Retinal pigment epithelial cell (primary cell): ENCODE data around the gene ETV6.

ENCODE experiments used
- DNase-seq: peaks from one replicate; pipeline ENCODE4 v3.0.0-alpha.2; 2010; ENCODE audit warnings: low read depth
- H3K4me3 ChIP-seq: 2 replicates; pipeline ENCODE4 v1.5.1; 2011; ENCODE audit warnings: mild to moderate bottlenecking, low read length, control low read depth, moderate library complexity
- TF ChIP-seq, protein P1 (sequence below): conservative IDR thresholded peaks from 2 replicates; pipeline ENCODE4 v1.5.1; 2011; ENCODE audit warnings: low read depth, low read length, control low read depth, inconsistent platforms

ETV6 gene

DNA sequence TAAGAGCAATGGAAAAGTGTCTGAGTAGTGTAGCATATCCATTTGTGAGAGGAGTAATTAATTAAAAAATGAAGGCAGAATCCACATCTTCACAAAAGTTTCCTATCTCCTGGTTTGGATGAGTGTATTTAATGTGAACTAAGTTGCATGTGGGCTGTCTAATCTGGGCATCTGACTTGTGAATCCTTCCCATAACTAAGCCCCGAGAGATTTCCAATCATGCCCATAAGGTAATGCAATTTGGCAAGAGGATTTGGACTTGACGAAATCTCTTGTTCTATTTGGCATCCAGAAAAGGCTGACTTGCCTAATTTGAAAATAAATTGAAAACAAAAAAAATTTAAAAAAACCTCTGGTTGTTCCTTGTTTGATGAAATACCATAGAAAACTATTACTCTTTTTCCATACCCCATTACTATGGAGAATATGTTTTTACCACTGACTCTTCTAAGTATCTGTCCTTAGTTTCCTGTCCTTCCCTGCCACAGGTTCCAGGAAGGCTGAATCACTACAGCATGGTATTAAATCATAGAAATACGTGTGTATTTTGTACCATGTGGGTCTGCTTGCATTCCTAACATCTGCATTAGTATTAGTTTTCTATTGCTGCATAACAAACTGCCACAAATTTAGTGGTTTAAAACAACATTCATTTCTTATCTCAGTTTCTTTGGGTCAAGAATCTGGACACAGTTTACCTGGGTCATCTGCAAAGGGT lies 48.4 kb downstream of the ETV6 start:
- no peak overlapping the region for H3K4me3 ChIP-seq
- TF ChIP-seq, protein P1, sequence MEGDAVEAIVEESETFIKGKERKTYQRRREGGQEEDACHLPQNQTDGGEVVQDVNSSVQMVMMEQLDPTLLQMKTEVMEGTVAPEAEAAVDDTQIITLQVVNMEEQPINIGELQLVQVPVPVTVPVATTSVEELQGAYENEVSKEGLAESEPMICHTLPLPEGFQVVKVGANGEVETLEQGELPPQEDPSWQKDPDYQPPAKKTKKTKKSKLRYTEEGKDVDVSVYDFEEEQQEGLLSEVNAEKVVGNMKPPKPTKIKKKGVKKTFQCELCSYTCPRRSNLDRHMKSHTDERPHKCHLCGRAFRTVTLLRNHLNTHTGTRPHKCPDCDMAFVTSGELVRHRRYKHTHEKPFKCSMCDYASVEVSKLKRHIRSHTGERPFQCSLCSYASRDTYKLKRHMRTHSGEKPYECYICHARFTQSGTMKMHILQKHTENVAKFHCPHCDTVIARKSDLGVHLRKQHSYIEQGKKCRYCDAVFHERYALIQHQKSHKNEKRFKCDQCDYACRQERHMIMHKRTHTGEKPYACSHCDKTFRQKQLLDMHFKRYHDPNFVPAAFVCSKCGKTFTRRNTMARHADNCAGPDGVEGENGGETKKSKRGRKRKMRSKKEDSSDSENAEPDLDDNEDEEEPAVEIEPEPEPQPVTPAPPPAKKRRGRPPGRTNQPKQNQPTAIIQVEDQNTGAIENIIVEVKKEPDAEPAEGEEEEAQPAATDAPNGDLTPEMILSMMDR: no peak
- DNase-seq: no peak

DNA sequence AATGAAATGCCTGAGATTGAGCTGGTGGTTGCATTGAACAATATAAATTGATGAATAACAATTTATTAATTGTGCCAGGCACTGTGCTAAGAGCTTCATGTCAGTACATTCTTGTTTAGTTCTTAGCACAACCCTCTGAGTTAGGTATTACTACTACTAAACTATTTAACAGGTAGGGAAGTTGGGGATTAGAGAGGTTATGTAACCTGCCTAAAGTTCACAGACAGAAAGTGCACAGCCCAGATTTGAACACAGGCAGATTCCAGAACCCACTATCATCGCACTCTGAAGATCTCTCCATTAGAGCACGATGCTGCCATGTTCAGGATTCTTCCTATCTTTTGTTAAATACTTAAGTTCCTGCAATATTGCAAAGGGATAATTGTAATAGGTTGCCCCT lies 49.3 kb downstream of the ETV6 start:
- no peak for DNase-seq
- H3K4me3 ChIP-seq: no peak overlapping the region
- TF ChIP-seq, protein P1: no peak

DNA sequence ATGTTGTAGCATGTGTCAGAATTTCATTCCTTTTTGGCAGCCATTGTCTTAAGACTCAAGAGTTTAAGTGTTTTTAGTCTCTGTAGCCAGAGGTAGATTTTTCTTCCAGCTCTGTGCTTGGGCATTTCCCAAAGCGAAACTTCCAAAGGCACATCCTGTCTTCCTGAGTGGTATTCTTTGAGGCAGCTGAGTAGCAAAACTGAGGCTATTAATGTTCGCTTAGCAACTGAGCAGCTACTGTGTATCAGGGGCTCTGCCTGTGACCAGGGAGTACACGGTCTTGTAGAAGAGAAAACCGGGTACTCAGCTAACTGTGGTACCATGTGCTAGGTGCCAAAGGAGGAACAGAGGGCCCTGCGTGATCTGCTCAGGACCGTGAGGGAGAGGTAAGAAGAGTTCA lies 52.0 kb downstream of the ETV6 start:
- no peak for DNase-seq
- TF ChIP-seq, protein P1: no peak
- H3K4me3 ChIP-seq: no peak overlapping the region

DNA sequence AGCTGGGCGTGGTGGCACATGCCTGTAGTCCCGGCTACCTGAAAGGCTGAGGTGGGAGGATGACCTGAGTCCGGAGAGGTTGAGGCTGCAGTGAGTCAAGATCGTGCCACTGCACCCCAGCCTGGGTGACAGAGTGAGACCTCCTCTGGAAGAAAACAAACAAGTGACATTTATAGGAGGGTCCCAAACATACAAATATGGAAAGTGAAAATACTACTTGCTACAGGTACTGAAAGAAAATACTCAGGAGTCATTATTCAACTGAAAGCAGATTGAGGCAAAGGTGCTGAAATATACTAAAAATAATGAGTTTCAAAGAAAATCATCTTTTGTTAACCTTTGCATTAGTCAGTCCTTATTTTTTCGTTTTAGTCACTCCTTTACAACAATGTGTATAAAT lies 53.5 kb downstream of the ETV6 start:
- TF ChIP-seq, protein P1: no peak
- no peak for DNase-seq
- no peak overlapping the region for H3K4me3 ChIP-seq

DNA sequence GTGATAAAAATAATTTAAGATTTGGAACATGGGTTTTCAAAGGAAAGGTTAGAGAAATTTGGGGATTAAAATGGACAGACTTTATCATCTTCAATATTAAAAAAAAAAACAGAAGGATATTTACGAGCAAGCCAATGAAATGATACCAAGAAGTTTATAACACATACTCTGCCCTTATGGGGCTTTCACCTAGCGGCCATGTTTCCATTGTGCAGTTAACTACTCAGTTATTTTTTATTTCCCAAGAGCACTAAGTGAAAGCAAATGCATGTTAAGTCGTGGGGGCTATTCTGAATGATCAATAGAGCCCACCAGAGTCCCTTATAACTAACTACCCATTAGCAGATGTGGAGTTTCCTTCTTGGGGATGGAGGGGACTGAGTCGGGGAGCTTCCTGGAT lies 53.9 kb downstream of the ETV6 start:
- DNase-seq: no peak
- TF ChIP-seq, protein P1: no peak
- H3K4me3 ChIP-seq: no peak overlapping the region

DNA sequence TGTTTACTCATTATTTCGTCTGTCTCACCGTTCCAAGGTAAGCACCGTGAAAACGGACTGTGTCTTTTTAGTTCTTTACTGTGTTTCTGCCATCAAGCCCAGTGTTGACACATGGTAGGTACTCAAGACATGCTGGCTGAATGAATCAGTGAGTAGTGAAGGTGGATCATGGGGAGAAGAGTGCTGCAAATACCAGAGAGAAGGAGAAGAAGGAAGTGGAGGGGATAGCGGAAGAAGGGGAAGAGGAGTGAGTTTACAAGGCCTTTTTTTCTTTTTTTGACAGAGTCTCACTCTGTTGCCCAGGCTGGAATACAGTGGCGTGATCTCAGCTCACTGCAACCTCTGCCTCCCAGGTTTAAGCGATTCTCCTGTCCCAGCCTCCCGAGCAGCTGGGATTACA lies 54.6 kb downstream of the ETV6 start:
- no peak overlapping the region for H3K4me3 ChIP-seq
- DNase-seq: no peak
- TF ChIP-seq, protein P1: no peak

DNA sequence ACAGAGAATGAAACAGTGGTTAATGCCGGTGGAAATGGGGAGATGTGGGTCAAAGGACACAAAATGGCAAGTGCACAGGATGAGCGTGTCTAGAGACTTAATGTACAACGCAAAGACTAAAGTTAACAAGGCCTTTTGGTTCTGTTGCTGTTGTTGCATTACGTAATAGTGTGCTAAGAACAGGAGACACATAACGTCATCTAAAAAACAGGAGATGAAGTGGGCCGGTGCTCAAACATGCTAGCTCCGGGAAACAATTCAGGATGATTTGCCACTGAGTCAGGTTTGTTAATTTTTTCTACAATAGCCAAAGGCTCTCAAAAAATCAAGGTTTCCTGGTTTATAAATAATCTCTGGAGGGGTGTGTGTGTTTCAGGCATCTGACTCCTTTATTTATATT lies 55.5 kb downstream of the ETV6 start:
- no peak overlapping the region for H3K4me3 ChIP-seq
- TF ChIP-seq, protein P1: no peak
- DNase-seq: no peak
